B cell (primary cell): ENCODE measurements around the gene RPL23. TPM values are rescaled to one million over a fixed set of nuclear protein-coding genes. Genes with fewer than 3 reads are reported as not detected.

Source experiments
- ATAC-seq: fragments of 200-7000 bp; cut with Tn5 transposase; one replicate; pipeline ENCODE4 v1.10.0; 2021; ENCODE audit warnings: low read depth, mild to moderate bottlenecking, moderate number of reproducible peaks, moderate library complexity
- CTCF ChIA-PET: fragments of 350-600 bp; sonication (Branson Sonifier 250); formaldehyde crosslinking; loops from one replicate; lab custom pipeline; 2021; ENCODE audit warnings: antibody characterized with exemption, inconsistent platforms; lab: Charles Lee
- POLR2A ChIA-PET: fragments of 350-600 bp; sonication (Branson Sonifier 250); formaldehyde crosslinking; loops from one replicate; lab custom pipeline; 2021; ENCODE audit warnings: antibody characterized with exemption; lab: Charles Lee
- DNase-seq: peaks from one replicate; pipeline ENCODE4 v3.0.0; 2013
- H2AFZ ChIP-seq: 2 replicates; pipeline ENCODE4 v1.6.1; 2012; ENCODE audit warnings: mild to moderate bottlenecking, low read depth, low read length; ENCODE audit not compliant: insufficient read depth, poor library complexity, severe bottlenecking
- H3K27ac ChIP-seq, 2 donors: 1 replicate in 1 of 2; 2 replicates in 1 of 2; pipeline ENCODE4 v1.5.1; 2012 to 2013; ENCODE audit warnings: low read length in 2 of 2, mild to moderate bottlenecking in 2 of 2, moderate library complexity in 1 of 2
- H3K27me3 ChIP-seq, 4 experiments: fragments of 200-600 bp in 1 of 4; sonication (generic) in 1 of 4; replicated peaks in 1 of 4; 1 replicate in 2 of 4; 2 replicates in 2 of 4; pipeline versions ENCODE4 v1.6.1 to v1.7.0; 2013 to 2016; ENCODE audit warnings: low read length in 3 of 4, mild to moderate bottlenecking in 2 of 4, mixed read lengths in 1 of 4, moderate library complexity in 1 of 4; ENCODE audit not compliant: insufficient read depth in 4 of 4, control insufficient read depth in 3 of 4; ENCODE audit errors: control extremely low read depth in 1 of 4
- H3K36me3 ChIP-seq, 2 experiments: replicated peaks in 1 of 2; 1 replicate in 1 of 2; 2 replicates in 1 of 2; pipeline versions ENCODE4 v1.6.1 to v1.7.1; 2013; ENCODE audit warnings: low read length in 1 of 2; ENCODE audit not compliant: insufficient read depth in 2 of 2, control insufficient read depth in 1 of 2; ENCODE audit errors: control extremely low read depth in 1 of 2, extremely low read depth in 1 of 2
- H3K4me1 ChIP-seq, 2 donors: fragments of 200-600 bp in 1 of 2; sonication (generic) in 1 of 2; 1 replicate in 1 of 2; 2 replicates in 1 of 2; pipeline versions ENCODE4 v1.5.1 to v1.6.1; 2013 to 2017; ENCODE audit warnings: low read length in 2 of 2; ENCODE audit not compliant: control insufficient read depth in 2 of 2, insufficient read depth in 2 of 2
- H3K4me2 ChIP-seq: replicated peaks from 2 replicates; pipeline ENCODE3; 2012; ENCODE audit warnings: mild to moderate bottlenecking, low read depth, low read length; ENCODE audit not compliant: poor library complexity, severe bottlenecking
- H3K4me3 ChIP-seq, 5 experiments: fragments of 200-600 bp in 1 of 5; sonication (generic) in 1 of 5; 1 replicate in 3 of 5; 2 replicates in 2 of 5; pipeline versions ENCODE4 v1.5.1 to v1.7.0; 2011 to 2016; ENCODE audit warnings: low read length in 4 of 5, mild to moderate bottlenecking in 4 of 5, low read depth in 2 of 5, control low read depth in 1 of 5, moderate library complexity in 1 of 5; ENCODE audit not compliant: insufficient read depth in 1 of 5; ENCODE audit errors: control extremely low read depth in 1 of 5, extremely low read depth in 1 of 5
- H3K79me2 ChIP-seq: fragments of 200-600 bp; sonication (generic); one replicate; pipeline ENCODE4 v1.6.0; 2016; ENCODE audit warnings: low read length; ENCODE audit not compliant: control insufficient read depth, insufficient read depth
- H3K9ac ChIP-seq: fragments of 200-600 bp; sonication (generic); 2 replicates; pipeline ENCODE4 v1.6.1; 2017; ENCODE audit warnings: mild to moderate bottlenecking, low read length, moderate library complexity
- H3K9me3 ChIP-seq, 3 donors: one replicate each; pipeline versions ENCODE4 v1.6.1 to v1.7.1; 2013; ENCODE audit warnings: low read length in 2 of 3; ENCODE audit not compliant: control insufficient read depth in 2 of 3, insufficient read depth in 1 of 3; ENCODE audit errors: control extremely low read depth in 1 of 3
- H4K20me1 ChIP-seq: 2 replicates; pipeline ENCODE4 v1.6.0; 2012; ENCODE audit warnings: mild to moderate bottlenecking, low read length; ENCODE audit not compliant: insufficient read depth, control insufficient read depth, poor library complexity, severe bottlenecking
- H3K27ac Mint-ChIP-seq: one replicate; pipeline ENCODE4 v1.8.0; 2021; ENCODE audit warnings: mixed read lengths
- H3K27me3 Mint-ChIP-seq: one replicate; pipeline ENCODE4 v1.8.0; 2021; ENCODE audit warnings: mixed read lengths
- H3K4me1 Mint-ChIP-seq: one replicate; pipeline ENCODE4 v1.8.0; 2021; ENCODE audit warnings: mixed read lengths
- H3K4me3 Mint-ChIP-seq: one replicate; pipeline ENCODE4 v1.8.0; 2021; ENCODE audit warnings: mixed read lengths
- H3K9me3 Mint-ChIP-seq: one replicate; pipeline ENCODE4 v1.8.0; 2022; ENCODE audit warnings: mixed read lengths; ENCODE audit not compliant: insufficient read depth
- EZH2 ChIP-seq: IDR thresholded peaks from 2 replicates; pipeline ENCODE4 v1.6.1; 2012; ENCODE audit warnings: borderline replicate concordance, low read depth, mild to moderate bottlenecking, moderate library complexity, low read length; ENCODE audit not compliant: insufficient read depth, poor library complexity, severe bottlenecking
- WGBS: methylation state at CpG from one replicate; pipeline ENCODE4 v1.1.5; 2013; ENCODE audit warnings: missing lambda C conversion rate; ENCODE audit not compliant: insufficient coverage; 5-methylcytosine and 5-hydroxymethylcytosine counted together
- intact Hi-C: fragments of 100-400 bp; cut with micrococcal nuclease; formaldehyde crosslinking; loops from one replicate; pipeline ENCODE4 v1.10.0; 2022
- polyA plus RNA-seq: library from polyadenylated mRNA; depleted of rRNA; stranded (reverse); fragments of >200 nt; gene quantifications from 2 replicates; pipeline ENCODE4 v1.2.3, GENCODE V29; 2012
- total RNA-seq, 2 donors: library from RNA; stranded (reverse); fragments of 120-200 nt in 1 of 2; gene quantifications; 1 replicate in 1 of 2; 2 replicates in 1 of 2; pipeline versions ENCODE4 v1.2.3 to v1.2.4, GENCODE V29; 2013 to 2022
- TF ChIP-seq, protein P1 (sequence below): fragments of 200-600 bp; IDR thresholded peaks from one replicate; pipeline ENCODE4 v1.8.0; 2022; ENCODE audit warnings: antibody characterized with exemption, mild to moderate bottlenecking

Gene RPL23
- total and polyA plus RNA-seq, 2 donors (not counting 1 experiment from before 2014, with no cell fraction given) = 1,753 to 2,282 TPM

DNA sequence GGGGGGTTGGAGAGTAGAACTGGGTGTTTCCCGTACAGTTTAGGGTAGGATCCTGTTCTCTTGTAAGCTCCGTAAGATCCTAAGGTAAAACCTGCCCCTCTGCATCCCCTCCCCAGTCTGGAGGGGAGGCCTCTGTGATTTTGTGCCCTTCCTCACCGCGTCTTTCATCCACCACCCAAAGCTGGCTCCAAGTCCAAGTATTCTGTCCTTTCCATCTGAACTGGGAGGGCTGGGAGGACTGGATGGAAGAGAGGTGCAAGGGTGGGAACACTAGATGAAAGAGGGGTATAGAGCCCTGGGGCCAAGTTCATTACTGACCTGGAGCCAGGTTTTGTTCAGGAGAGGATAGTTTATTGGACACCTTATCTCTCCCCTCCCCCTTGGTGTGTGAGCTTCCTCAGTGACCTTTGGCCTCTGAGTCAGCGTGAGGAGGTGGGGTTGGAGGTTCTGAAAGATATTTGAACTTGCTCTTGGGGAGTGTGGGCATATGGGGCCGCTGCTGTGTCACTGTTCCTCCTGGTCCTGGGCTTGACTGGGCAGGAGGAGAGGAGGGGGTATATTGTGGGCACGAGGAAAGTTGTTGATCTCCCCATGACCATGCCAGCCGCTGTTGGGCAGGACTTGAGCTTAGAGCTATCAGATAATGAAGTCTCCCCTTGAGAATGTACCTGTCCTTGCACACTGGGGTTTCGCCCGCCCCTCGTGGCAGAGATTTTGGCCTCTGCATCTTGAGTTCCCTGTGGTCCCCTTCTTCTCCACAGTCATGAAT lies 17.9 kb upstream of the RPL23 start:
- DNase-seq = peak; percentile 46
- H3K4me1 ChIP-seq = peaks cover 50 to 69% of the 10 kb centered on the region in 2 donors
- H3K4me3 ChIP-seq = peak overlapping the region; percentile 84 to 100 (median 100)
- Mint-ChIP-seq H3K27me3 (no peaks in the 10 kb centered on the region), H3K9me3 (no peaks in the 10 kb centered on the region), H3K4me1 (peaks cover 66% of the 10 kb centered on the region), H3K27ac (peak overlapping the region; percentile 89), H3K4me3 (peak overlapping the region; percentile 99)
- H3K9me3 ChIP-seq = no peaks in the 10 kb centered on the region
- CTCF ChIA-PET = interaction anchor here (1.0 to 5.5 kb wide), 10 partner anchors 9 to 293 kb away, joined by 3 to 50 read pairs (median 4); partner anchors contain the start of genes PIP4K2B and RPL23
- peak overlapping the region; percentile 97 for H3K4me2 ChIP-seq
- H4K20me1 ChIP-seq = peaks cover 62% of the 10 kb centered on the region
- H3K27ac ChIP-seq = peak overlapping the region; percentile 49 to 75
- TF ChIP-seq, protein P1, sequence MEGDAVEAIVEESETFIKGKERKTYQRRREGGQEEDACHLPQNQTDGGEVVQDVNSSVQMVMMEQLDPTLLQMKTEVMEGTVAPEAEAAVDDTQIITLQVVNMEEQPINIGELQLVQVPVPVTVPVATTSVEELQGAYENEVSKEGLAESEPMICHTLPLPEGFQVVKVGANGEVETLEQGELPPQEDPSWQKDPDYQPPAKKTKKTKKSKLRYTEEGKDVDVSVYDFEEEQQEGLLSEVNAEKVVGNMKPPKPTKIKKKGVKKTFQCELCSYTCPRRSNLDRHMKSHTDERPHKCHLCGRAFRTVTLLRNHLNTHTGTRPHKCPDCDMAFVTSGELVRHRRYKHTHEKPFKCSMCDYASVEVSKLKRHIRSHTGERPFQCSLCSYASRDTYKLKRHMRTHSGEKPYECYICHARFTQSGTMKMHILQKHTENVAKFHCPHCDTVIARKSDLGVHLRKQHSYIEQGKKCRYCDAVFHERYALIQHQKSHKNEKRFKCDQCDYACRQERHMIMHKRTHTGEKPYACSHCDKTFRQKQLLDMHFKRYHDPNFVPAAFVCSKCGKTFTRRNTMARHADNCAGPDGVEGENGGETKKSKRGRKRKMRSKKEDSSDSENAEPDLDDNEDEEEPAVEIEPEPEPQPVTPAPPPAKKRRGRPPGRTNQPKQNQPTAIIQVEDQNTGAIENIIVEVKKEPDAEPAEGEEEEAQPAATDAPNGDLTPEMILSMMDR = no peak
- no peak for TF ChIP-seq EZH2
- H2AFZ ChIP-seq = no peak overlapping the region
- H3K79me2 ChIP-seq = peaks cover 63% of the 10 kb centered on the region
- no peak for ATAC-seq
- intact Hi-C loops = no loop called here
- POLR2A ChIA-PET = interaction anchor here (0.5 to 4.8 kb wide), 8 partner anchors 9 to 166 kb away, joined by 3 to 91 read pairs (median 6); partner anchors contain the start of genes LASP1NB, MLLT6 and RPL23
- peak overlapping the region; percentile 99 for H3K9ac ChIP-seq
- H3K36me3 ChIP-seq = peaks cover 0 to 12% of the 10 kb centered on the region in 2 experiments
- 42% methylated on average over 7 of the region's 11 CpGs for WGBS
- H3K27me3 ChIP-seq = no peaks in the 10 kb centered on the region
